IMR-90 (cell line): ENCODE results near the gene KIF6. TPM values are rescaled to one million over a fixed set of nuclear protein-coding genes. Genes with fewer than 3 reads are reported as not detected.

ENCODE experiments used
- ATAC-seq: fragments of 200-7000 bp; cut with Tn5 transposase; 2 replicates; pipeline ENCODE4 v1.9.1; 2020; ENCODE audit warnings: low read depth, mild to moderate bottlenecking, moderate library complexity
- BruUV-seq: library from RNA; stranded (reverse); fragments of 400-500 nt; replicated peaks from 2 replicates; lab custom pipeline; 2021; lab: Mats Ljungman, UMichigan
- CTCF ChIA-PET: fragments of 300-600 bp; formaldehyde crosslinking; extraction: SDS; loops from one replicate; lab custom pipeline; 2021; ENCODE audit warnings: antibody characterized with exemption; lab: Yijun Ruan, JAX
- POLR2A ChIA-PET: fragments of 300-600 bp; sonication (Branson Sonifier 250); formaldehyde crosslinking; loops from one replicate; lab custom pipeline; 2022; ENCODE audit warnings: antibody characterized with exemption; ENCODE audit not compliant: unreplicated experiment; lab: Charles Lee
- DNase-seq: peaks from one replicate; pipeline ENCODE4 v3.0.0; 2013
- H2AFZ ChIP-seq: replicated peaks from 2 replicates; pipeline ENCODE3; 2013; ENCODE audit warnings: low read length, mild to moderate bottlenecking; ENCODE audit not compliant: poor library complexity
- H2AK5ac ChIP-seq: 2 replicates; pipeline ENCODE4 v1.6.1; 2013; ENCODE audit warnings: low read depth, low read length, inconsistent platforms
- H2AK9ac ChIP-seq: replicated peaks from 2 replicates; pipeline ENCODE3; 2013; ENCODE audit warnings: mild to moderate bottlenecking, low read depth, low read length, moderate library complexity; ENCODE audit not compliant: poor library complexity
- H2BK120ac ChIP-seq: 2 replicates; pipeline ENCODE4 v1.6.1; 2013; ENCODE audit warnings: low read depth, low read length, inconsistent platforms
- H2BK15ac ChIP-seq: 3 replicates; pipeline ENCODE4 v1.6.1; 2013; ENCODE audit warnings: low read depth, low read length, inconsistent platforms
- H2BK20ac ChIP-seq: 2 replicates; pipeline ENCODE4 v1.6.1; 2013; ENCODE audit warnings: low read depth, mild to moderate bottlenecking, inconsistent platforms, low read length, moderate library complexity
- H2BK5ac ChIP-seq: 2 replicates; pipeline ENCODE4 v1.6.1; 2013; ENCODE audit warnings: mild to moderate bottlenecking, low read depth, low read length, inconsistent platforms; ENCODE audit not compliant: poor library complexity, severe bottlenecking
- H3K14ac ChIP-seq: replicated peaks from 2 replicates; pipeline ENCODE4 v1.6.1; 2013; ENCODE audit warnings: low read depth, low read length, inconsistent platforms
- H3K18ac ChIP-seq: 2 replicates; pipeline ENCODE4 v1.6.1; 2013; ENCODE audit warnings: low read depth, low read length, control low read depth
- H3K23ac ChIP-seq: 2 replicates; pipeline ENCODE4 v1.6.1; 2013; ENCODE audit warnings: low read depth, low read length, inconsistent platforms
- H3K27ac ChIP-seq: 2 replicates; pipeline ENCODE4 v1.5.1; 2013; ENCODE audit warnings: mild to moderate bottlenecking, control low read depth, low read length; ENCODE audit not compliant: insufficient read depth
- H3K27me3 ChIP-seq: 2 replicates; pipeline ENCODE4 v1.6.1; 2013; ENCODE audit warnings: low read length; ENCODE audit not compliant: control insufficient read depth, insufficient read depth
- H3K36me3 ChIP-seq: 2 replicates; pipeline ENCODE4 v1.6.1; 2013; ENCODE audit warnings: low read length, mixed read lengths; ENCODE audit not compliant: control insufficient read depth, insufficient read depth
- H3K4ac ChIP-seq: 2 replicates; pipeline ENCODE4 v1.6.1; 2013; ENCODE audit warnings: low read depth, low read length, inconsistent platforms
- H3K4me1 ChIP-seq: 2 replicates; pipeline ENCODE4 v1.6.1; 2013; ENCODE audit warnings: low read length, mixed read lengths; ENCODE audit not compliant: control insufficient read depth, insufficient read depth
- H3K4me2 ChIP-seq: 2 replicates; pipeline ENCODE4 v1.6.1; 2013; ENCODE audit warnings: low read depth, mild to moderate bottlenecking, control low read depth, low read length, moderate library complexity
- H3K4me3 ChIP-seq: 2 replicates; pipeline ENCODE4 v1.5.1; 2013; ENCODE audit warnings: low read depth, mild to moderate bottlenecking, control low read depth, low read length, moderate library complexity; ENCODE audit not compliant: insufficient read depth
- H3K56ac ChIP-seq: 2 replicates; pipeline ENCODE4 v1.6.1; 2013; ENCODE audit warnings: low read length, inconsistent platforms; ENCODE audit not compliant: insufficient read depth; ENCODE audit errors: extremely low read depth
- H3K79me1 ChIP-seq, 2 experiments: 2 replicates each; pipeline ENCODE4 v1.6.1; 2013; ENCODE audit warnings: low read length in 2 of 2, inconsistent platforms in 1 of 2, low read depth in 1 of 2
- H3K9ac ChIP-seq: 2 replicates; pipeline ENCODE4 v1.6.1; 2013; ENCODE audit warnings: low read depth, low read length, control low read depth
- H3K9me1 ChIP-seq: 2 replicates; pipeline ENCODE4 v1.6.1; 2013; ENCODE audit warnings: low read length, inconsistent platforms; ENCODE audit not compliant: insufficient read depth
- H3K9me3 ChIP-seq: 2 replicates; pipeline ENCODE4 v1.6.1; 2013; ENCODE audit warnings: low read length; ENCODE audit not compliant: control insufficient read depth, insufficient read depth
- H4K20me1 ChIP-seq: 2 replicates; pipeline ENCODE4 v1.6.1; 2013; ENCODE audit warnings: low read length, inconsistent platforms; ENCODE audit not compliant: insufficient read depth
- H4K5ac ChIP-seq: 2 replicates; pipeline ENCODE4 v1.6.1; 2013; ENCODE audit warnings: mild to moderate bottlenecking, low read depth, low read length, control low read depth
- H4K8ac ChIP-seq, 2 experiments: 2 replicates each; pipeline ENCODE4 v1.6.1; 2013; ENCODE audit warnings: low read depth in 2 of 2, low read length in 2 of 2, control low read depth in 1 of 2, inconsistent platforms in 1 of 2
- H4K91ac ChIP-seq: 2 replicates; pipeline ENCODE4 v1.6.1; 2013; ENCODE audit warnings: low read depth, low read length, inconsistent platforms; ENCODE audit not compliant: insufficient read depth
- BHLHE40 ChIP-seq: fragments of 150-350 bp; IDR thresholded peaks from 2 replicates; pipeline ENCODE4 v1.6.1; 2016; ENCODE audit warnings: mild to moderate bottlenecking, low read depth, low read length
- CHD1 ChIP-seq: IDR thresholded peaks from 2 replicates; pipeline ENCODE4 v1.6.1; 2012; ENCODE audit warnings: low read depth, low read length, improper control_type of control experiment
- ELK1 ChIP-seq: fragments of 150-350 bp; IDR thresholded peaks from 2 replicates; pipeline ENCODE4 v1.6.1; 2016; ENCODE audit warnings: low read depth, mild to moderate bottlenecking, low read length, moderate library complexity, borderline replicate concordance
- MAFK ChIP-seq: IDR thresholded peaks from 2 replicates; pipeline ENCODE4 v1.6.1; 2012; ENCODE audit warnings: low read depth, low read length, improper control_type of control experiment
- MAZ ChIP-seq: IDR thresholded peaks from 2 replicates; pipeline ENCODE4 v1.6.1; 2012; ENCODE audit warnings: low read depth, mild to moderate bottlenecking, low read length, improper control_type of control experiment, moderate library complexity, borderline replicate concordance
- POLR2A ChIP-seq: IDR thresholded peaks from 2 replicates; pipeline ENCODE4 v1.6.1; 2012; ENCODE audit warnings: mild to moderate bottlenecking, low read depth, low read length
- RCOR1 ChIP-seq: IDR thresholded peaks from 2 replicates; pipeline ENCODE4 v1.6.1; 2012; ENCODE audit warnings: mild to moderate bottlenecking, low read length, improper control_type of control experiment; ENCODE audit not compliant: insufficient replicate concordance
- RFX5 ChIP-seq: IDR thresholded peaks from 2 replicates; pipeline ENCODE4 v1.8.0; 2012; ENCODE audit warnings: low read depth, mild to moderate bottlenecking, low read length, moderate library complexity
- SMC3 ChIP-seq: fragments of 150-350 bp; IDR thresholded peaks from 2 replicates; pipeline ENCODE4 v1.6.1; 2016; ENCODE audit warnings: low read depth, mild to moderate bottlenecking, antibody characterized with exemption, low read length, moderate library complexity
- USF2 ChIP-seq: fragments of 150-350 bp; IDR thresholded peaks from 2 replicates; pipeline ENCODE4 v1.6.1; 2017; ENCODE audit warnings: mild to moderate bottlenecking, antibody characterized with exemption, low read length, low read depth
- WGBS, 2 experiments: methylation state at CpG; one replicate each; pipeline versions ENCODE4 v1.1.5 to v1.1.7; 2013; ENCODE audit warnings: missing lambda C conversion rate in 2 of 2; ENCODE audit not compliant: insufficient read length in 1 of 2; ENCODE audit errors: extremely low coverage in 2 of 2; 5-methylcytosine and 5-hydroxymethylcytosine counted together
- dilution Hi-C: fragments of 300-500 bp; cut with HindIII; formaldehyde crosslinking; loops from one replicate; pipeline ENCODE4 v1.14.3; 2018; ENCODE audit warnings: low sequenced_read_pairs; ENCODE audit not compliant: unreplicated experiment
- in situ Hi-C: fragments of 300-500 bp; cut with MboI; formaldehyde crosslinking; loops from 3 replicates; pipeline ENCODE4 v1.14.3; 2019; ENCODE audit warnings: low sequenced_read_pairs, inconsistent platforms, mixed read lengths
- intact Hi-C: fragments of 100-400 bp; cut with micrococcal nuclease; formaldehyde crosslinking; loops from 2 replicates; pipeline ENCODE4 v1.10.0; 2022
- polyA plus RNA-seq, 3 experiments: library from polyadenylated mRNA; depleted of rRNA; stranded (reverse); fragments of >200 nt; gene quantifications; 2 replicates each; pipeline ENCODE4 v1.2.3, GENCODE V29; 2012; ENCODE audit warnings: low replicate concordance in 1 of 3
- total RNA-seq: library from RNA; depleted of rRNA; stranded (reverse); fragments of >200 nt; gene quantifications from 2 replicates; pipeline ENCODE4 v1.2.3, GENCODE V29; 2012
- TF ChIP-seq, protein P1 (sequence below): conservative IDR thresholded peaks from 2 replicates; pipeline ENCODE4 v1.5.1; 2012; ENCODE audit warnings: mild to moderate bottlenecking, low read depth, low read length, improper control_type of control experiment

KIF6 gene
- total and polyA plus RNA-seq, 2 of the 4 experiments (the other 2 are of a cell fraction) = under 0.01 to 0.10 TPM

GRCh38 chr6:39417440-39417839 lies 307.8 kb downstream of the KIF6 start:
- BruUV-seq = no TSS peak

More at GRCh38 chr6:39417440-39417839, 307.8 kb downstream of the KIF6 start:
- dilution Hi-C loops = no loop called here
- in situ Hi-C loops = no loop called here
- H3K4me1 ChIP-seq = no peaks in the 10 kb centered on the region
- H4K20me1 ChIP-seq = no peaks in the 10 kb centered on the region
- no peak overlapping the region for H3K4ac ChIP-seq
- H3K36me3 ChIP-seq = no peaks in the 10 kb centered on the region
- H3K56ac ChIP-seq = no peak overlapping the region
- H2BK15ac ChIP-seq = no peak overlapping the region
- no peak for ATAC-seq
- no peak overlapping the region for H4K5ac ChIP-seq
- no CpG with 5 or more reads among the region's 2 CpGs for WGBS, 2 experiments
- no peaks in the 10 kb centered on the region for H3K9me3 ChIP-seq
- no peak overlapping the region for H3K4me2 ChIP-seq
- TF ChIP-seq BHLHE40 (no peak), CHD1 (no peak), MAZ (no peak), USF2 (no peak), MAFK (no peak), SMC3 (no peak), RFX5 (no peak), POLR2A (no peak), ELK1 (no peak), RCOR1 (no peak)
- TF ChIP-seq, protein P1, sequence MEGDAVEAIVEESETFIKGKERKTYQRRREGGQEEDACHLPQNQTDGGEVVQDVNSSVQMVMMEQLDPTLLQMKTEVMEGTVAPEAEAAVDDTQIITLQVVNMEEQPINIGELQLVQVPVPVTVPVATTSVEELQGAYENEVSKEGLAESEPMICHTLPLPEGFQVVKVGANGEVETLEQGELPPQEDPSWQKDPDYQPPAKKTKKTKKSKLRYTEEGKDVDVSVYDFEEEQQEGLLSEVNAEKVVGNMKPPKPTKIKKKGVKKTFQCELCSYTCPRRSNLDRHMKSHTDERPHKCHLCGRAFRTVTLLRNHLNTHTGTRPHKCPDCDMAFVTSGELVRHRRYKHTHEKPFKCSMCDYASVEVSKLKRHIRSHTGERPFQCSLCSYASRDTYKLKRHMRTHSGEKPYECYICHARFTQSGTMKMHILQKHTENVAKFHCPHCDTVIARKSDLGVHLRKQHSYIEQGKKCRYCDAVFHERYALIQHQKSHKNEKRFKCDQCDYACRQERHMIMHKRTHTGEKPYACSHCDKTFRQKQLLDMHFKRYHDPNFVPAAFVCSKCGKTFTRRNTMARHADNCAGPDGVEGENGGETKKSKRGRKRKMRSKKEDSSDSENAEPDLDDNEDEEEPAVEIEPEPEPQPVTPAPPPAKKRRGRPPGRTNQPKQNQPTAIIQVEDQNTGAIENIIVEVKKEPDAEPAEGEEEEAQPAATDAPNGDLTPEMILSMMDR = no peak
- no peak overlapping the region for H4K91ac ChIP-seq
- no peak overlapping the region for H2AK5ac ChIP-seq
- ChIA-PET CTCF (no interaction called here), POLR2A (no interaction called here)
- no peak overlapping the region for H2BK20ac ChIP-seq
- no peak overlapping the region for H3K9ac ChIP-seq
- H3K27ac ChIP-seq = no peak overlapping the region
- DNase-seq = no peak
- no peak overlapping the region for H2BK5ac ChIP-seq
- no peak overlapping the region for H3K18ac ChIP-seq
- no peaks in the 10 kb centered on the region for H3K27me3 ChIP-seq
- no peaks in the 10 kb centered on the region for H3K9me1 ChIP-seq
- no peaks in the 10 kb centered on the region for H3K79me1 ChIP-seq
- no peak overlapping the region for H3K4me3 ChIP-seq
- no peak overlapping the region for H4K8ac ChIP-seq
- no peak overlapping the region for H2AFZ ChIP-seq
- no peak overlapping the region for H3K14ac ChIP-seq
- H2AK9ac ChIP-seq = no peak overlapping the region
- no peak overlapping the region; the same call in 1 of the 2 replicates for H2BK120ac ChIP-seq
- H3K23ac ChIP-seq = no peak overlapping the region
- intact Hi-C loops = no loop called here
